DOHH2 (cell line): Measurements from ENCODE around the gene CLIC3.

Experiments used
- H3F3A ChIP-seq: fragments of 200-600 bp; sonication (generic), shearing (Covaris generic); 2 replicates; pipeline ENCODE4 v1.6.0; 2016; ENCODE audit warnings: antibody characterized with exemption, mild to moderate bottlenecking; ENCODE audit not compliant: control insufficient read depth, insufficient read depth
- H3K27ac ChIP-seq: fragments of 200-600 bp; sonication (generic); 2 replicates; pipeline ENCODE4 v1.5.1; 2014; ENCODE audit warnings: low read depth, mild to moderate bottlenecking, low read length, moderate library complexity
- H3K27me3 ChIP-seq: fragments of 200-600 bp; sonication (generic); 2 replicates; pipeline ENCODE4 v1.6.1; 2014; ENCODE audit warnings: mild to moderate bottlenecking, low read length, mixed read lengths; ENCODE audit not compliant: control insufficient read depth
- H3K36me3 ChIP-seq: fragments of 200-600 bp; sonication (generic); 2 replicates; pipeline ENCODE4 v1.6.1; 2014; ENCODE audit warnings: mild to moderate bottlenecking, low read length, moderate library complexity, mixed read lengths; ENCODE audit not compliant: control insufficient read depth
- H3K4me1 ChIP-seq: fragments of 200-600 bp; sonication (generic); 2 replicates; pipeline ENCODE4 v1.6.1; 2014; ENCODE audit warnings: mild to moderate bottlenecking, low read length, mixed read lengths; ENCODE audit not compliant: control insufficient read depth
- H3K4me2 ChIP-seq: fragments of 200-600 bp; sonication (generic); 2 replicates; pipeline ENCODE4 v1.6.0; 2014; ENCODE audit warnings: mild to moderate bottlenecking, low read length, moderate library complexity
- H3K4me3 ChIP-seq: fragments of 200-600 bp; sonication (generic); 2 replicates; pipeline ENCODE4 v1.5.1; 2014; ENCODE audit warnings: mild to moderate bottlenecking, low read length, mixed read lengths
- H3K79me2 ChIP-seq: fragments of 200-600 bp; sonication (generic); 2 replicates; pipeline ENCODE4 v1.6.1; 2014; ENCODE audit warnings: mild to moderate bottlenecking, low read length, mixed read lengths; ENCODE audit not compliant: control insufficient read depth
- H3K9me2 ChIP-seq: fragments of 200-600 bp; sonication (generic); replicated peaks from 2 replicates; pipeline ENCODE4 v1.6.1; 2014; ENCODE audit warnings: mild to moderate bottlenecking, low read length, mixed read lengths; ENCODE audit not compliant: control insufficient read depth
- H3K9me3 ChIP-seq: fragments of 200-600 bp; sonication (generic); 2 replicates; pipeline ENCODE4 v1.6.1; 2014; ENCODE audit warnings: antibody characterized with exemption, low read length, mixed read lengths; ENCODE audit not compliant: control insufficient read depth, insufficient read depth
- H4K20me1 ChIP-seq: fragments of 200-600 bp; sonication (generic); 2 replicates; pipeline ENCODE4 v1.6.0; 2014; ENCODE audit warnings: low read depth, mild to moderate bottlenecking, antibody characterized with exemption, low read length, moderate library complexity; ENCODE audit not compliant: control insufficient read depth, insufficient read depth
- EZH2phosphoT487 ChIP-seq: fragments of 200-600 bp; sonication (generic); IDR thresholded peaks from 2 replicates; pipeline ENCODE4 v1.6.1; 2017; ENCODE audit warnings: borderline replicate concordance, mild to moderate bottlenecking, antibody characterized with exemption, low read length, moderate library complexity, mixed read lengths
- TF ChIP-seq, protein P1 (sequence below): fragments of 200-600 bp; sonication (generic); IDR thresholded peaks from one replicate; pipeline ENCODE4 v1.5.1; 2014; ENCODE audit warnings: antibody characterized with exemption, mild to moderate bottlenecking, low read depth, low read length; ENCODE audit not compliant: poor library complexity, severe bottlenecking

Gene CLIC3

DNA sequence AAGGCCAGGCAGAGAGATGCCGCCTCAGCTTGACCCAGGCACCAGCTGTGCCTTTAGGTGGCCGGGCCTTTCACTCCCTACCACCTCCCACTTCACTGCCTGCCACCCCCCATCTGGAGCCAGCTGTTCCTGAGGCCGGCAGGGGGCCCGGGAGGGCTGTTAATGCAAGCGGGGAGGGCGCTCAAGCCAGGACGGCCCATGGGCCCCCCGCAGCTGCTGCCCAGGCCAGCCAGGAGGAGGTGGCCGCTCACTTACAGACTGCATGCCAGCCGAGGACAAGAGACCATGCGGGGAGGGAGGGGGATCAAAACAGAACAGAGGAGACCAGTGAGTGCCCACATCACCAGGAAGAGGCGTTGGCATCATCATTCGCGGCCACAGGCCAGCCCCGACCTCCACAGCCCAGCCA, 27.2 kb upstream of the CLIC3 start:
- H4K20me1 ChIP-seq, result no peaks in the 10 kb centered on the region
- H3K79me2 ChIP-seq, result no peaks in the 10 kb centered on the region
- H3K4me2 ChIP-seq, result no peak overlapping the region
- H3K9me3 ChIP-seq, result no peaks in the 10 kb centered on the region
- peaks cover 19% of the 10 kb centered on the region for H3K27me3 ChIP-seq
- no peaks in the 10 kb centered on the region for H3F3A ChIP-seq
- TF ChIP-seq EZH2phosphoT487, result no peak
- TF ChIP-seq, protein P1, sequence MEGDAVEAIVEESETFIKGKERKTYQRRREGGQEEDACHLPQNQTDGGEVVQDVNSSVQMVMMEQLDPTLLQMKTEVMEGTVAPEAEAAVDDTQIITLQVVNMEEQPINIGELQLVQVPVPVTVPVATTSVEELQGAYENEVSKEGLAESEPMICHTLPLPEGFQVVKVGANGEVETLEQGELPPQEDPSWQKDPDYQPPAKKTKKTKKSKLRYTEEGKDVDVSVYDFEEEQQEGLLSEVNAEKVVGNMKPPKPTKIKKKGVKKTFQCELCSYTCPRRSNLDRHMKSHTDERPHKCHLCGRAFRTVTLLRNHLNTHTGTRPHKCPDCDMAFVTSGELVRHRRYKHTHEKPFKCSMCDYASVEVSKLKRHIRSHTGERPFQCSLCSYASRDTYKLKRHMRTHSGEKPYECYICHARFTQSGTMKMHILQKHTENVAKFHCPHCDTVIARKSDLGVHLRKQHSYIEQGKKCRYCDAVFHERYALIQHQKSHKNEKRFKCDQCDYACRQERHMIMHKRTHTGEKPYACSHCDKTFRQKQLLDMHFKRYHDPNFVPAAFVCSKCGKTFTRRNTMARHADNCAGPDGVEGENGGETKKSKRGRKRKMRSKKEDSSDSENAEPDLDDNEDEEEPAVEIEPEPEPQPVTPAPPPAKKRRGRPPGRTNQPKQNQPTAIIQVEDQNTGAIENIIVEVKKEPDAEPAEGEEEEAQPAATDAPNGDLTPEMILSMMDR, result no peak
- H3K4me1 ChIP-seq, result peaks cover 14% of the 10 kb centered on the region
- H3K27ac ChIP-seq, result no peak overlapping the region
- no peaks in the 10 kb centered on the region for H3K36me3 ChIP-seq
- H3K9me2 ChIP-seq, result no peaks in the 10 kb centered on the region
- H3K4me3 ChIP-seq, result no peak overlapping the region

- Histone ChIP-seq H3K9me2 (no peaks in the 10 kb centered on the region), H3K4me3 (no peak overlapping the region), H3F3A (no peaks in the 10 kb centered on the region), H3K9me3 (no peaks in the 10 kb centered on the region), H4K20me1 (no peaks in the 10 kb centered on the region), H3K36me3 (no peaks in the 10 kb centered on the region), H3K4me1 (peaks cover 12% of the 10 kb centered on the region), H3K4me2 (no peak overlapping the region), H3K79me2 (no peaks in the 10 kb centered on the region), H3K27me3 (peaks cover 16% of the 10 kb centered on the region), H3K27ac (no peak overlapping the region)
- TF ChIP-seq, protein P1, result no peak
Measured at GRCh38 chr9:137023157-137023556, 26.8 kb upstream of the CLIC3 start.

DNA sequence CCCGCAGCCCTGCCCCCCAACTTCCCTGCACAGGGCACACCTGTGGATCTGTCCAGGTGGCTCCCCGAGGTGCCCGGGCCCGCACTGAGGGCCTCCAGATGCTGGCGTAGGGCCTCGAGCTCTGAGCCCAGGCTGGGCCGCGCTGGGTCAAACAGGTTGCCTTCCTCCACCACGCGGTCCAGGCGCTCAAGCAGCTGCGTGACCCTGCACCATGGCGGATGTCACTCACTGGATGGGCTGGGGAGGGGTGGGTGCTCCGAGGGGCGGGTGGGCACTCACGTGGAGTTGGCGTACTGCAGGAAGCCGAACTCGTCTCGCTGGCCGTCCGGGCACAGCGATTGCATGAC, 26.3 kb upstream of the CLIC3 start:
- no peak overlapping the region for H3K27ac ChIP-seq
- no peak for TF ChIP-seq EZH2phosphoT487
- TF ChIP-seq, protein P1, result no peak
- H3K36me3 ChIP-seq, result no peaks in the 10 kb centered on the region
- peaks cover 12% of the 10 kb centered on the region for H3K4me1 ChIP-seq
- no peak overlapping the region for H3K4me2 ChIP-seq
- H4K20me1 ChIP-seq, result no peaks in the 10 kb centered on the region
- no peak overlapping the region for H3K4me3 ChIP-seq
- H3F3A ChIP-seq, result no peaks in the 10 kb centered on the region
- H3K9me3 ChIP-seq, result no peaks in the 10 kb centered on the region
- H3K27me3 ChIP-seq, result peaks cover 16% of the 10 kb centered on the region
- no peaks in the 10 kb centered on the region for H3K9me2 ChIP-seq
- H3K79me2 ChIP-seq, result no peaks in the 10 kb centered on the region

DNA sequence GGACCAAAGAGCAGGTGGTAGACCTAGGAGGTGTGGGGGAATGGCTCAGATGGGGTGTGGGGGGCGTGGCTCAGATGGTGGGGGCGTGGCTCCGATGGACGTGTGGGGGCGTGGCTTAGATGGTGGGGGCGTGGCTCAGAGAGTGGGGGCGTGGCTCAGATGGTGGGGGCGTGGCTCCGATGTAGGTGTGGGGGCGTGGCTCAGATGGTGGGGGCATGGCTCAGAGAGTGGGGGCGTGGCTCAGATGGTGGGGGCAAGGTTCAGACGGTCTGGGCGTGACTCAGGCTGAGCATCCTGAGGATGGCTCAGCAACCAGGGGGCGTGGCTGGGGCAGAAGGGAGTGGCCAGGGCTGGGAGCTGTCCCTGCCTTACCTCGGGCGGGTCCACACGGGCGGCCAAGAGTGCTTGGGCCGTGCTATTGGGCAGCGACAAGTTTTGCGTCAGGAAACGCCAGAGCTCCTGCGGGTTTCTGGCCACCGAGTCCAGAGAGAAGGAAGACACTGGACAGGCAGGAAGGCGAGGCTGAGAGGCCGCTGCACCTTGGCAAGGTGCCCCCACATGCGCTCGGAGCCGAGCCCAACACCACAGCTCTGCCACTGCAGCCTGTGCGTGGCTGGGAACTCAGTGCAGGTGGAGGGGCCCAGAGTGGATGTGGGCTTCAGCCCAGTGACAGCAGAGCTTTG, 25.8 kb upstream of the CLIC3 start:
- Histone ChIP-seq H3K4me3 (no peak overlapping the region), H3K9me2 (no peaks in the 10 kb centered on the region), H3K27ac (no peak overlapping the region), H3K4me2 (no peak overlapping the region), H3F3A (no peaks in the 10 kb centered on the region), H3K36me3 (no peaks in the 10 kb centered on the region), H3K79me2 (no peaks in the 10 kb centered on the region), H3K27me3 (peaks cover 12% of the 10 kb centered on the region), H3K4me1 (peaks cover 12% of the 10 kb centered on the region), H4K20me1 (no peaks in the 10 kb centered on the region), H3K9me3 (no peaks in the 10 kb centered on the region)
- no peak for TF ChIP-seq EZH2phosphoT487
- TF ChIP-seq, protein P1, result no peak
